Mononuclear cell (primary cell): ENCODE results near the gene OPHN1. TPM values are rescaled to one million over a fixed set of nuclear protein-coding genes. Genes with fewer than 3 reads are reported as not detected.

Experiments used
- H3K27me3 ChIP-seq: 2 replicates; pipeline ENCODE4 v1.6.0; 2011; ENCODE audit warnings: low read length, control low read depth; ENCODE audit not compliant: insufficient read depth
- H3K4me1 ChIP-seq: 2 replicates; pipeline ENCODE4 v1.5.1; 2011; ENCODE audit warnings: mild to moderate bottlenecking, low read length, control low read depth; ENCODE audit not compliant: insufficient read depth
- H3K4me3 ChIP-seq: 2 replicates; pipeline ENCODE4 v1.5.1; 2011; ENCODE audit warnings: mild to moderate bottlenecking, low read length, moderate library complexity
- H3K9me3 ChIP-seq: 2 replicates; pipeline ENCODE4 v1.5.1; 2011; ENCODE audit warnings: low read depth, mild to moderate bottlenecking, control low read depth, low read length
- total RNA-seq: library from RNA; depleted of rRNA; stranded (reverse); fragments of >200 nt; gene quantifications from one replicate; pipeline ENCODE4 v1.2.3, GENCODE V29; 2012

OPHN1 gene
- total RNA-seq, 1 donor: 2.0 TPM

DNA sequence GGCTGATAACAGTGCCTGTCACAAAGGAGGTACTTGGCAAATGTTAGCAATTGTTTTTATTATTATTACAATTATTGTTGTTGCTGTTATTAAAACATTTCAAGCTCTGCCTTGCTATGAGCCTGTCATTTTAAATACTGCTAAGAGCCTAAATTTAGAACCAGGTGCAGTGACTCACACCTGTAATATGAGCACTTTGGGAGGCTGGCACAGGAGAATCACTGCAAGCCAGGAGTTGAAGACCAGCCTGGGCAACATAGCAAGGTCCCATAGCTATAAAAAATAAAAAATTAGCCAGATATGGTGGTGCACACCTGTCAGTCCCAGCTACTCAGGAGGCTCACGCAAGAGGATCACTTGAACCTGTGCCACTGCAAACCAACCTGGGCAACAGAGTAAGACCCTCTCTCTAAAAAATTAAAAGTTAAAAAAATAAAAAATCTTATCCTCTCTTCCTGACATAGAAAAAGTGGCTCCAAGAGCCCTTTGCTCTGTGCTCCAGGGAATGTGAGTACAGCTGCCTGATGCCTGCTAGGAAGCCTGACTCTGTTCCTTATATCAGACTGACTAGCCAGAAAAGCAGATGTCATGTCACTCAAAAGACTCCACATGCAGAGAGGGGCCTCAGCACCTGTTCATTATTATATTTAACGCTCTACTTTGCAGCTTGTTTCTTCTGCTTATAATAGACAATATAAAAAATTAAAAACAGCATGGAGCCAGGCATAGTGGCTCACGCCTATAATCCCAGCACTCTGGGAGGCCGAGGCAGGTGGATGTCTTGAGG lies 234.0 kb downstream of the OPHN1 start:
- Histone ChIP-seq H3K4me1 (peaks cover 1% of the 10 kb centered on the region), H3K4me3 (no peak overlapping the region), H3K9me3 (no peaks in the 10 kb centered on the region), H3K27me3 (no peaks in the 10 kb centered on the region)

DNA sequence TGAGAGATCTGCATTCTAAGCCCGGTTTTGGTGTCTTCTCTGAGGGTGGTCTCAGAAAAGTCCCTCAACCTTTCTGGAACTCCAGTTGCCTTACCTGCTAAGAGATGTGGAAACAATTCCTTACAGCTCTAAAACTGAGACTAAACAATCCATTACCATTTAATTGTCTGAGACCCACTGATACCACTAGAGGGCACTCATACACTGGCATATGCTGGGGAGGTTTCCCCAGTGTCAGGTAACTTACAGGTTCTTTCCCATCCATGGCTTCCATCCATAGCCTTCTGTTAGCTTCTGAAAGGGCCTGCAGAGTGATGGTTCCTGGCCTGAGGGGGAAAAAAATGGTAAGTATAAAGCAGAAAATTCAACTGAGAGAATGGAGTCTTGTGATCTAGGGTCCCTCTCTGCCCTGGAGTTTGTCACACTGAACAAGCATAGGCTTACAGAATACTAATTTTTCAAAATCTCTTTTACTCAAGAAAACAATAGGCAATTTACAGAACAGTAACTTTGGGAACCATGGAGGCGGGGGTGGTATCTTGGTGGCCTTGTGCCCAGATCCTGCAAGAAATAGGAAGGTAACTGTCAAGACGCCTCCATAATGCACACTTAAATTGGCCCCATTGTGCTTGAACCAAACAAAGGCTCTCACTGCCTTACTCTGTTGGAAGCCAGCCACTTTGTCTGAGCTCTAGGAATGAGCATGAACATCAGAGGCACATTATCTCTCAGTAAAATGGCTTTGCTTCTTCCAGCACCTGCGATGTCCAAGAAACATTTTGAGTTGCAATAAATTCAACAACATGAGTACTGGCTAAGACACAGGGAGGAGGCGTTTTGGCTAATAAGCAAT lies 236.1 kb downstream of the OPHN1 start:
- Histone ChIP-seq H3K4me3 (no peak overlapping the region), H3K27me3 (no peaks in the 10 kb centered on the region), H3K4me1 (no peaks in the 10 kb centered on the region), H3K9me3 (no peaks in the 10 kb centered on the region)

DNA sequence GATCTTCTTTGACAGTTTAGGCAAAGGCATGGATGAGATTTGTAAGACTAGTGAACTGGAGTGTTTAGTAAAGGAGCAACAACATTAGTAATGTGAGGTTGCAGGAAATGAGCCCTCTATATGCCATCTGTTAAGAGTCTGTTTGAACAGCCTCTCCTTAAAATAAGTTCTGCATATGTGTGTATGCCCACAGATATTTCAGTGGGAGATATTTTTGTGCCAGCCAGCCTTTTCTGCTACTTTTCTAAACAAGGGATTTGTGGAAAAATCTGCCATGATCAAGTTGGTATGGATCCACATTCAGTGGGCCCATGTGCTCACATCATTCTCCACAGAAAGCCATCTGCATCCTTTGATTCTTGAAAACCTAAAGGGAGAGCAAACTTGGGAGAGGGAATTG lies 237.7 kb downstream of the OPHN1 start:
- H3K27me3 ChIP-seq: no peaks in the 10 kb centered on the region
- no peak overlapping the region for H3K4me3 ChIP-seq
- no peaks in the 10 kb centered on the region for H3K9me3 ChIP-seq
- H3K4me1 ChIP-seq: no peaks in the 10 kb centered on the region

DNA sequence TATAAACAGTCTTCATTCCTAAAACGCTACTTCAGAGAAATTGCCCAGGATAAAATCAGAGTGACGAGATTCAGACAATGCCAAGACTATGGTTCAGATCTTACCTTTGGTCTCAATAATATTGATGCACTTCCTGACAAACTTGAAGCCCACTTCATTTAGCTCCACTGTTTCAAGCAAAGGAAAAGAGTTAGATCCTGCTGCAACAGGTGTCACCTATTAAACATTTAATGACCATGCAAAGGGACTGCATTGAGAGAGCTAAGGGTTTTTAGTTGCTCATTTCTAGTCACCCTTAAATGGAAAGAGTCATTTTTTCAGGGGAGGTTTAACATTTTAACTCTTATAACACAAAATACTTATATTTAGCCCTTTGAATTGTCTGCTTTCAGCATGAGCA lies 239.5 kb downstream of the OPHN1 start:
- no peak overlapping the region for H3K4me3 ChIP-seq
- no peaks in the 10 kb centered on the region for H3K9me3 ChIP-seq
- H3K27me3 ChIP-seq: no peaks in the 10 kb centered on the region
- H3K4me1 ChIP-seq: no peaks in the 10 kb centered on the region

DNA sequence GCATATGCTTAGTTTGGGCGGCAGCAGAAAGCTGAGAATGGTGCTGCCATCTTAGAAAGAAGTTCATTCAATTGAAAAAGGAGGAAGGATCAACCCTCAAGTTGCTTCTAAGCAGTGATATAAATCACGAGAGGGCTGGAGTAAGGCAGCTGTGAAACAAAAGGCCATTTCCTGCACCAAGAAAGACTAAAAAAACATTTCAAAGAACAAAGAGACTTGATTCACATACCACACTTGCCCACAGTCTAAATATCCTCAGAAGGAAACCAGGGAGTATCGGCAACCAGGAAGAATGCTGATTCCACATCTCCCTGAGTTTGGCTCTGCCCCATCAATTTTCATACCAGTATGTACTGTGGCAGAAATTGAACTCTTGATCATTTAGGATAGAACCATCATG lies 240.1 kb downstream of the OPHN1 start:
- H3K4me1 ChIP-seq: no peaks in the 10 kb centered on the region
- H3K27me3 ChIP-seq: no peaks in the 10 kb centered on the region
- H3K9me3 ChIP-seq: no peaks in the 10 kb centered on the region
- no peak overlapping the region for H3K4me3 ChIP-seq

DNA sequence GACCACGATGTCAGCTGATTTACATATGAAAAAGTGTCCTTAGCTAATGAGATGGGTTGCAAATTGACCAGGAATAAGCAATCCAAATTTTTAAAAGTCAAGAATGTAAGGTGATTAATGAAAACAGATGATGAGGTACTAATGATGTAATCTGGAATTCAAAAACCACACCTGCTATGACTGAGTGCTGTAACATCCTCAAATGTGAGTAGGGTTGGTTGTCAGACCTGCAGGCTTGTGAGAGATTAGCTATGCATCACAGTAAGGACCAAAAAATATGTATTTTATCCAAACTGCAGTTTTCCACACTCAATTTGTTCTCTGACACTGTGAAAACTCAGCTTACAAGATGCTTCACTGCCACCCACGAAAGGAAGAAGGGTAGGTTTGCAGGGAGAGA lies 242.5 kb downstream of the OPHN1 start:
- H3K4me3 ChIP-seq: no peak overlapping the region
- H3K9me3 ChIP-seq: no peaks in the 10 kb centered on the region
- no peaks in the 10 kb centered on the region for H3K27me3 ChIP-seq
- H3K4me1 ChIP-seq: no peaks in the 10 kb centered on the region

DNA sequence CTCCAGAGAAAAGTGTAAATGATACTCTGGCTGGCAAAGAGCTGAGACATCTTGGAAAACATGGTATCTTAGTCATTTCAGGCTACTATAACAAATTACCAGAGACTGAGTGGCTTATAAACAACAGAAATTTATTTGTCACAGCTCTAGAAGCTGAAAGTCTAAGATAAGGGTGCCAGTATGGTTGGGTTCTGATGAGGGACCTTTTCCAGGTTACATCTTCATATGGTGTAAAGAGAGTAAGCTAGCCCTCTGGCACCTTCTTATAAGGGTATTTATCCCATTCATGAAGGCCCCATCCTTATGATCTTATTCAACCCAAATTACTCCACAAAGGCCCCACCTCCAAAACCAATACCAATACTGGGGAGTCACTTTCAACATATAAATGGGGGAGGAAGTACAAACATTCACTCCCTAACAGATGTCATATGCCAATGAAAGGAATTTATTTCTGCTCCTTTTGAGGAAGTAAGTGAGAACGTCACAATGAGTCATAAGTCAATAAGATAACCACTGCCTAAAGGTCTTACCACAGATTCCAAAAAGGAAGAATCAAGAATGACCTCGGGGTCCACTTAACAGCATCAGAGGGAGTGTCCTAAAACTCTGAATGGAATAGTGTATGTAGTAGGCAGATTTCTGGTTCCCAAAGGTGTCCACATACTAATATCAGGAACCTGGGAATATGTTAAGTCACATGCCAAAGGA lies 246.6 kb downstream of the OPHN1 start:
- H3K4me1 ChIP-seq: no peaks in the 10 kb centered on the region
- H3K27me3 ChIP-seq: no peaks in the 10 kb centered on the region
- H3K9me3 ChIP-seq: no peaks in the 10 kb centered on the region
- no peak overlapping the region for H3K4me3 ChIP-seq

DNA sequence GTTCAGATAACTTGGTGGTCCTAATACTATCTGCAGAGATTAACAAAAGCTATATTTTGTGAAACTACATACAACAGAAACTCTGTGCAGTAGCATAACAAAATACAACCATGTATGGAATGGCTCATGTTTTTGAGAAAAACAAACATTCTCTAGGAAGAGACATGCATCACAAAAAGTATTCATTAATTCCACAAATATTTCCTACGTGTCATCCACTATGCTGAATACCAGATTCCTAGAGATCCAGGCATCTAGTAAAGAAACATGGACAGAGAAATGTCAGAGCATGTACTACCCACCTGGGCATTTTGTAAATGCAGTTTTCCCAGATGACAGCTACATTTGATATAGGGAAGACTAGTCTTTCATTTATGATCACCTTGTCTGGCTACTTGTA lies 248.1 kb downstream of the OPHN1 start:
- no peaks in the 10 kb centered on the region for H3K27me3 ChIP-seq
- H3K4me3 ChIP-seq: no peak overlapping the region
- no peaks in the 10 kb centered on the region for H3K4me1 ChIP-seq
- no peaks in the 10 kb centered on the region for H3K9me3 ChIP-seq

DNA sequence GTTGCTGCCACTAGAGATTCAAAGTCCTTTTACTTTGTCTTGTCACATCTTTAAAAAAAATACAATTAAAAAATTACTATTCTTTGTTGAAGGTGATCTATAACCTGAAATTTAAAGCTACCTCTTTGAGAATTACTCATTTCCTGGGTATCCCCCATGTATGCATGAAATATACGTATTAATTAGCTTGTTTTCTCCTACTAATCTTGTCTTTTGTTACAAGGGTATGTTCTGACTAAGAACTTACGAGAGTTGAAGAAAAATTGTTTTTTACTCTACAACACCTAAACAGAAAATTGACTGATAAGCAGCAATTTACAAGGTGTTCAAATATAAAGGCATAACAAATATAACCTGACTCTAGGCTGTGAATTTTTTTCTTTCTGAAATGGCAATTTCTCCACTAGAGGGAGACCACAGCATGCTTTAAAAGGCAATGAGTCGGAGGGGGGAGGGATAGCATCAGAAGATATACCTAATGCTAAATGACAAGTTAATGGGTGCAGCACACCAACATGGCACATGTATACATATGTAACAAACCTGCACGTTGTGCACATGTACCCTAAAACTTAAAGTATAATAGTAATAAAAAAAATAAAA lies 249.6 kb downstream of the OPHN1 start:
- Histone ChIP-seq H3K27me3 (no peaks in the 10 kb centered on the region), H3K9me3 (no peaks in the 10 kb centered on the region), H3K4me1 (no peaks in the 10 kb centered on the region), H3K4me3 (no peak overlapping the region)

DNA sequence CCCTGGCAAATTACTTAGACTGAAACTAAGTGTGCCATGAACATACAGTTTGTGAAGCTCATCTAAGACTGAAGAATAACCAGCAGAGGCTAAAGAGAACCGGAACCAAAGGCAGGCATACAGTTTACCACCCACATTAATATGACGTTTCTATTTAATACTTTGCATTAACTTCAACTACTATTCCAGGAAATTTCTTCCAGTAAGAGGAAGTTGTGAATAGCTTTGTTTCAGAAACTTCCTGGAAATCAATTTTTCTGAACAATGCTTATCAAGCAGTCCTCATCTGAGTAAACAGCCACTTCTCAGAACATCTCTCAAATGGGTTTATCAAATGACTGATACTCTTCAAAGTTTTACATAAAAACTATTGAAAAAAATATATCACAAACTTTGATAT lies 252.7 kb downstream of the OPHN1 start:
- no peak overlapping the region for H3K4me3 ChIP-seq
- no peaks in the 10 kb centered on the region for H3K4me1 ChIP-seq
- H3K27me3 ChIP-seq: no peaks in the 10 kb centered on the region
- H3K9me3 ChIP-seq: no peaks in the 10 kb centered on the region

DNA sequence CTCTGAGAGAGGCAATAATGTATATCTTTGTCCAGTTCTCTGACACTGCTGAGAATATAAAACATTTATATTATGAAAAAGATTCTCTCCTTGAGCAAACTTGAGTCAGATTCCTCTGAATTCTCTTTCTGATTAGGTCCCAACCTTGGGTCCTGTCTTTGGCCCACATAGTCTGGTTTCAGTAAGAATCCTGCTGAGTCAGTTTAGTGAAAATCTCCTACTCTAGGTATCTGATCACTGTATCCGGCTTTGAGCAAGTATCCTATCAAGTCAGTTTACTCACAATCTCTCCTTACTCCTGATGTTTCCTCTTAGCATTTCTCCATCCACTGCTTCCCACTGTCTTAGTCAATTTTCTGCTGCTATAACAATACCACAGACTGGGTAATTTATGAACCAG lies 253.9 kb downstream of the OPHN1 start:
- Histone ChIP-seq H3K9me3 (no peaks in the 10 kb centered on the region), H3K27me3 (no peaks in the 10 kb centered on the region), H3K4me3 (no peak overlapping the region), H3K4me1 (no peaks in the 10 kb centered on the region)

DNA sequence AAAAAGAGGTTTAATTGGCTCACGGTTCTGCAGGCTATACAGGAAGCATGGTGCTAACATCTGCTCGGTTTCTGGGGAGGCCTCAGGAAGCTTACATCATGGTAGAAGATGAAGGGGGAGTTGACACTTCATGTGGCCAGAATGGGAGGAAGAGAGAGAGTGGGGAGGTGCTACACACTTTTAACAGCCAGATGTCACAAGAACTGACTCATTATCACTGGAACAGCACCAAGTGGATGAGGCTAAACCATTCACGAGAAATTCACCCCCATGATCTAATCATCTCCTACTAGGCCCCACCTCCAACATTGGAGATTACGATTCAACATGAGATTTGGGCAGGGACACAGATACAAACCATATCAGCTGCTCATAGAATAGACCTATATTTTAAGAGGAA lies 255.8 kb downstream of the OPHN1 start:
- Histone ChIP-seq H3K27me3 (no peaks in the 10 kb centered on the region), H3K9me3 (no peaks in the 10 kb centered on the region), H3K4me1 (no peaks in the 10 kb centered on the region), H3K4me3 (no peak overlapping the region)

DNA sequence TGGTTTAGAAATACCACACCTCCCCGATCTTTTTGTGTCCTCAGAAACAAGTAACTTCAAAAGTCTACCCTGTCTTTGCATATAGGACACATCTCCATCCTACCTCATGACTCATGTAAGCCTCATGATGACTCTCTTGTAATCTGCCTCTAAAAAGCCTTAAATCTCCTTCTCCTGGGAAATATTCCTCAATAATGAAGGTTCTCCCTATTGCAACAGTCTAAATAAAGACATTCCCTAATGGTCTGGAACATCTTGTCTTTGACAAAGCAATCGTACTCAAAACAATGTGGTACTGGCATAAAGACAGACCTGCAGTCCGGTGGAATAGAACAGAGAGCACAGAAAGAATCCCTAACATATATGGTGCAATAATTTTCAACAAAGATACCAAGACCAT lies 257.7 kb downstream of the OPHN1 start:
- Histone ChIP-seq H3K27me3 (no peaks in the 10 kb centered on the region), H3K4me1 (no peaks in the 10 kb centered on the region), H3K4me3 (no peak overlapping the region)

DNA sequence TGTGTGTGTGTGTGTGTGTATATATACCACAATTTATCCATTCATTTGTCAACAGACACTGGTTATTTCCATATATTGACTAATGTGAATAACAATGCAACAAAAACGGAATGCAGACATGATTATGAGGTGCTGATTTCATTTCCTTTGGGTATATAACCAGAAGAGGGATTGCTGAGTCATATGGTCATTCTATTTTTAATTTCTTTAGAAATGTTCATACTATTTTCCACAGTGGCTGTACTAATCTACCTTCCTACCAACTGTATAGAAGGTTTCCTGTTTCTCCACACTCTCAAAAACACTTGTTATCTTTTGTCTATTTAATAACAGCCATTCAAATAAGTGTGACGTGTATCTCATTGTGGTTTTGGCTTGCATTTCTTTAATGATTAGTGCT lies 269.9 kb downstream of the OPHN1 start:
- no peak overlapping the region for H3K4me3 ChIP-seq

More for the DNA sequence above, 257.7 kb downstream of the OPHN1 start:
- no peaks in the 10 kb centered on the region for H3K9me3 ChIP-seq

DNA sequence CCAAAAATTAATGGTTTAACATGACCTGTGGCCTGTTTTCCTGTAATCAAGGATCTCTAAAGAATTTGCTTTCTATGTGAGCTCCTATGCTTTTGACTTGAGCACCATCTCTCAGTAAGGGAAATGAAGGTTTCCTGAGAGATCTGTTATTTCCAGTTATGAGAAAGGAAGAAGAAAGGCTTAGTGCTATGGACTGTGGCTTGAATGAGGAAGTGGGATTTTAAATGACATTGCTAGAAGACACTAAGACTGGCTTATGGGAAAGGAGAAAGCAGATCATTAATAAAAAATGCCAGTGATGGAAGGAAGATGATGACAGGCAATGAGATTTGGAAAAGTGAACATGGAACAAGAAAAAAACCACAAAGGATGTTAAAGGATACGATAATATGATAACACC lies 285.4 kb downstream of the OPHN1 start:
- no peaks in the 10 kb centered on the region for H3K27me3 ChIP-seq
- H3K9me3 ChIP-seq: no peaks in the 10 kb centered on the region
- H3K4me3 ChIP-seq: no peak overlapping the region
- no peaks in the 10 kb centered on the region for H3K4me1 ChIP-seq

More for the DNA sequence above, 269.9 kb downstream of the OPHN1 start:
- Histone ChIP-seq H3K9me3 (no peaks in the 10 kb centered on the region), H3K27me3 (no peaks in the 10 kb centered on the region), H3K4me1 (no peaks in the 10 kb centered on the region)
